ENCODE measurements around the gene ATE1.

The ATE1 gene

DNA sequence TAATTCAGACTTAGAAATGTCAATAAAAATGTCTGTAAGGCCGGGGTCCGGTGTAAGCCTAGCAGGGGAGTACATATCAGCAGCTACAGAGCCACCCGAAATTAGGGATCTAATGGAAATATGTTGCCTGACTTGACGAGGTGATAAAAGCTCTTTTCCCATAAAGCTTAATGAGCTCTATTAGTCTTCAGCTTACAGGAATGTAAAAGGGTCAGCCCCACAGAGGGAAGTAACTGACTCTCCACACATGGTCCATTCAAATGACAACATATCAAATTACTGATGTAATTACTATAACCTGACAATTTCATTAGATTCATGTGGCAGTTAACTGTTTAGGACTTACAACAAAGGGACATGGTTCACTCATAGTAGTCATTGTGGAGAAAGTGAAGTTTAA lies 62.3 kb downstream of the ATE1 start:
- DNase-seq = no peak

DNA sequence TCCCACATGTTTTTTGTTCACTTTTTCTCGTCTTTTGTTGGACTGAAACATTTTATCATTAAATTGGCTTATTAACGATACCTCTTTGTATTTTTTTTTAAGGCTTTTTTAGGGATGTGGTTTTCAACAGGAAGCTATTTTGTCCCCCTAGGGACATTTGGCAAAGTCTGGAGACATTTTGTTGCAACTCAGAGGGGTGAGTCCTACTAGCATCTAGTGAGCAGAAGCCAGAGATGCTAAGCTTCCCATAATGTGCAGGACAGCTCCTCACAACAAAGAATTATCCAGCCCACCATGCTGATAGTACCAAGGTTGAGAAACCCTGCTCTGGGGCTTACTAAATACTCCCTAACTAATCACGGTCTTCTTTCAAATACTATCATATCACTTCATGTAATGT lies 63.2 kb downstream of the ATE1 start:
- DNase-seq = no peak

DNA sequence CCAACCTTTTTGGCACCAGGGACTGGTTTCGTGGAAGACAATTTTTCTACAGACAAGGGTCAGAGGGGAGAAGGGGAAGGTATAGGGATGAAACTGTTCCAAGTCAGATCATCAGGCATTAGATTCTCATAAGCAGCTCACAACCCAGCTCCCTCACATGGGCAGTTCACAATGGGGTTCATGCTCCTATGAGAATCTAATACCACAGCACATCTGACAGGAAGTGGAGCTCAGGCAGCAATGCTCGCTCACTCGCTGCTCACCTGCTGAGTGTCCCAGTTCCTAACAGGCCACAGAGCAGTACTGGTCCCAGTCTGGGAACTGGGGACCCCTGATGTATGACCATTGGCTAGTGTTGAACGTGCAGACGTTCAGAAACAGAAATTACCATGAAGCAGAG lies 63.7 kb downstream of the ATE1 start:
- no peak for DNase-seq

DNA sequence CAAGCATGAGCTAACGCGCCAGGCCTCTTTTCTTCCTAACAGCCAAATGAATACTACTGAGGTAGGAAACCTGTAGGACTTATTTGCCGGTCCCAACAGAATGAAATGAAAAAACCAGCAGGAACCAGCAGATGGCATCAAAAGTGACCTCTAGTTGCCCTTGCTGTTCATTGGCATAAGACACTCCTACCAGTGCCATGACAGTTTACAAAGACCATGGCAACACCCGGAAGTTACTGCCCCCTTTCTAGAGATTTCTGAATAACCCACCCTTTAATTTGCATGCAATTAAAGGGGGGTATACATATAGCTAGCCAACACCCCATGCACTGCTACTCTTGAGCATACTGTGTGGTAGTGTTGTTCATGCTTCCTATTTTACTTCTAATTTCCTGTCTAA lies 65.2 kb downstream of the ATE1 start:
- DNase-seq = no peak

DNA sequence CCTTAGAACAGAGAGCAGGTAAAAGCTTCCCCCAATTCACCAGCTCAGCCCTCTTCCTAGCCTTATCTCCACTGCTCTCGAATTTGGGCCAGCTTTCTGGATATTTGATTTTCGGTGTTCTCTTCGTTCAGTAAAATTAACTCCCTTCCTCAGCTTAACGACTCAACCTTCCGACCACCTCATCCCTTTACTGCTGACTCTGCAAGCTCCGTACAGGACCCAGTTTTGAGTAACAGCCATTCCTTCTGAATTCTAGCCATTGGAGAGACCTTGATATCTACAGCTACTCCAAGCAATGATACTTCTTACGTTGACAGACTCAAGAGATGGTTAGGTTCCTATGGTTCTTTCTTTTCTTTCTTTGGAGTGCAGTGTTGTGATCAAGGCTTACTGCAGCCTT lies 65.8 kb downstream of the ATE1 start:
- DNase-seq = no peak

DNA sequence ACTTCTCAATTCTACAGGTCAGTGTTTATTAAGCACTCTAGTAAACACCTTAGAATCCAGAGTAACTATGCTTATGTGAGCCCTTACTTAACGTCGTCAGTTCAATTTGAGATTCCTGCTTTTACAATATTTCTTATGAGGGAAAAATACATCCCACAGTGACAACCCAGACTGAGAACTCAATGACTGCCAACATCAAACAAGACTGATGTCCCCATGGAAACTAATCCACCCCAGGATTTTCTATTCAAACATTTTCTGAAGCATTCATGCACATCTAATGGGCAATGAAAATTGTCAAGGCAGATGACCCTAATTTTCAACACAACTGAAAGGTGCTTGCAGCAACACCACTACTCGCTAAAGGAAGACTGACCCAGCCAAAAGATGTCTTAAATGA lies 67.0 kb downstream of the ATE1 start:
- no peak for DNase-seq

DNA sequence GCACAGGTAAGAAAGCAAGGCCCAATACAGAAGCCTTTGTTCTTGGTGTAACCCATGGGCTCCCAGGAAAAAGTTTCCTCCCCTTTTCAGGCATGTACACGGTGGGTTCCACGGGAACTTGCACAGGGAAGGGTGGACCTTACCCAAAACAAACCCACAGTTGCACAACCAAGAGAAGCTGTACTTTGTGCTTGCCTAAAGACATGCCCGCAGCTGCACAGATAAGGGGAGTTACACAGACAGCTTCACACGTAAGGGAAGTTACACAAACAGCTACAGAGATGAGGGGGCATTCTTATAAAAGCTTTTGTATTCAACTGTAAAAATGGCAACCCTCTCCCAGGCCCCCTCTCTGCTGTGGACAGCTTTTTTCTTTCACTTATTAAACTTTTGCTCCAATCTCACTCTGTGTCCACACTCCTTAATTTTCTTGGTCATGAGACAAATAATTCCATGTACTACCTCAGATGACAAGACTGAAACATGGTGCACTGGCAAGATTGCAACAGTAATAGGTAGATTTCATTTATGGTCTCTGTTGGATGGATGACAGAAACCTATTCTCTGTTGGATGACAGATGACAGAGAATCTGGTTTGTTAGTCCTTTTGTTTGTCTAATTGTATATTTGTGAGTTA lies 72.9 kb downstream of the ATE1 start:
- DNase-seq = no peak

DNA sequence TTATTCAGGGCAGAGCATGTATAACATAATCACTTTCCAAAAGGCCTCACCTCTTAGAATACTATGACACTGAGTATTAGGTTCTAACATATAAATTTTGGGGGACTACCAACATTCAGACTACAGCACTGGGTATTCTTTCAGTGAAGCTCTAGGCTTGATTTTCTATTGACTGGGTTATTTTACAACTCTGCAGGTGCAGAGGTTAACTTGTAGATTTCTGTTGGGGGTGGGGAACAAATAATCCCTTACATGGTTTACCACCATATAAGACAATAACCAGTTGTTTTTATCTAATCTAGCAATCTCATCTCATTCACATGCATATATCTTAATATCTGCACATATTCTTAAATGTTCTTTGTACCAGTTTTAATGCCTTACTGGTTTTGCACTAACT lies 73.9 kb downstream of the ATE1 start:
- DNase-seq = no peak

DNA sequence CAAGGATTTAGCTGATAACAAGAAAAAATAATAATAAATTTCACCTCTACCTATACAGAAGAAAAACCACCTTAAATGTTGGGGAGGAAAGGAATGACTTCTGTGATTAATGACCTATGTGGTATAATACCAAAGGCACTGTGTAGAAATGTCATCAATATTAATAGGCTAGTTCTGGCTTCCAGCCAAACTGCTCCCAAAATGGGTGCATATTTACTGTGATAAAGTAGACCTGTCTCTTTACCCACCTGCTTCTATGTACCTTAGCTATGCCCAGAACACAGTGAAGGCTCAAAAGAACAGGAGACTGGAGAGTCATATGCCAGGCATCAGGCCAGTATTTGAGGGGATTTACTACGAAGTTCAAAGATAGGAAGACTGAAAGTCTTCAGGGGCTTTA lies 76.0 kb downstream of the ATE1 start:
- no peak for DNase-seq

DNA sequence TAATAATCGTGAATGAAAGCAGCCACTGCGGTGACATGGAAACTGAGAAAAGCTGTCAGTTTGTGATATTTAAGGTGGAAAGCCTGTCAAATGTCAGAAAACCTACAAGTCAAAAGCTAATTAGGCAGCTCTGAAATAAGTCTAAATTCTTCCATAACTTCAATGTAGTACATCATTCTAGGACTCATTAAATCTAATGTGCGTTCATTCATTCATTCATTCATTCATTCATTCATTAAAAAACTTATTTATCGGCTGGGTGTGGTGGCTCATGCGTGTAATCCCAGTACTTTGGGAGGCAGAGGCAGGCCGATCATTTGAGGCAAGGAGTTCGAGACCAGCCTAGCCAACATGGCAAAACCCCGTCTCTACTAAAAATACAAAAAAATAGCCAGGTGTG lies 79.7 kb downstream of the ATE1 start:
- DNase-seq = no peak

DNA sequence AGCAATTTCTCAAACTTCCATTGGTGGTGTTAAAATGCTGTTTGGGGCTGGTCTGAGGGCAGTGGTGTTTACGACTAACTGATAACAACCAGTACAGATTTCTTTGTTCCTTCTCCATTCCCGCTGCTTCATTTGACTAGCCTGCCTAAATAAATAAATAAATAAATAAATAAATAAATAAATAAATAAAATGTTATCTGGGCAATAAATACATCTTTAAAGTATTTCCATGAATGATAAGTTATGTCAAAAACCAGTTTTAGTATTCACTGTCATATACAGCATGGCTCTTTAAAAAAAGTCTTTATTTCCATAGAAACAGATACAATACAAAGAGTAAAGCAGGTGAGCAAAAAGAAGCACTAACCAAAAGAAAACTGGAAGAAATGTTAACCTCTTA lies 81.3 kb downstream of the ATE1 start:
- DNase-seq = no peak

DNA sequence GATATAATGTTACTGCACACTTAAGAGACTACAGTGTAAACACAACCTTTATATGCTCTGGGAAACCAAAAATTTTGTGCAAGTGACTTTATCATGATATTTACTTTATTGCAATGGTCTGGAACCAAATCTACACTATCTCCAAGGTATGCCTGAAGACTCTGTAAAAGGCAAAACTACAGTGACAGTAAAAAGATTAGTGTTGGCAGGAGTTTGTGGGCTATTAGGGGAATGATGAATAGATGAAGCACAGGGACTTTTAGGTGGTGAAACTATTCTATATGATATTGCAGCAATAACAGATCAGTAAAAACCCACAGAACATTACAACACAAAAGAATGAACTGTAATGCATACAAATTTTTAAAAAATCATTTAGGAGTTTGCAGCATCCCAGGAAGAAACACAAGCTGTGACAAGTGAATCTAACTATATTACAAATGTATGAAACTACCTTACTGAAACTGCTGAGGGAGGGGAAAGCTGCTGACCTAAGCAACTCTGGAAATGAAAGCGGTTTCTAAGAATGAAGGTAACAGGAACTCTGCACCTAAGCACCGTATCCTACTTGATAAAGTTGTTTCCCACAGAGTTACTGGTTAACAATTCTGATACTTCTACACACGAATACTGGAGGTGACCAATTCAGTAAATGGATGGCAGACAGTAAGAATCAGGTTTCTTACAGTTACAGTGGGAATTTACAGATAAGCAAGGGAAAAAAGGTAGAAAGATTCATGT lies 82.6 kb downstream of the ATE1 start:
- DNase-seq = no peak

DNA sequence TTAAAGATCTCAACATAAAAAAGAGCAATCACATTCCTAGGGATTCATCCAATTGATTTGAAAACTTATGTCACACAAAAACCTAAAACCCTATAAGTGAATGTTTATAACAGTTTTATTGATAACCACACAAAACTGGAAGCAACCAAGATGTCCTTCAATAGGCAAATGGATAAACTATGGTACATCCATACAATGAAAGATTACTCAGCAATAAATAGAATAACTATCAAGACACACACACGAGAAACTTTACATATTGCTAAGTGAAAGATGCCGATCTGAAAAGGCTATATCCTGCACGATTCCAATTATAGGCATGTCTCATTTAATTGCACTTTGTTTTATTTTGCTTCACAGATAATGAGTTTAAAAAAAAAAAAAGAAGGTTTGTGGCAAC lies 83.3 kb downstream of the ATE1 start:
- no peak for DNase-seq

DNA sequence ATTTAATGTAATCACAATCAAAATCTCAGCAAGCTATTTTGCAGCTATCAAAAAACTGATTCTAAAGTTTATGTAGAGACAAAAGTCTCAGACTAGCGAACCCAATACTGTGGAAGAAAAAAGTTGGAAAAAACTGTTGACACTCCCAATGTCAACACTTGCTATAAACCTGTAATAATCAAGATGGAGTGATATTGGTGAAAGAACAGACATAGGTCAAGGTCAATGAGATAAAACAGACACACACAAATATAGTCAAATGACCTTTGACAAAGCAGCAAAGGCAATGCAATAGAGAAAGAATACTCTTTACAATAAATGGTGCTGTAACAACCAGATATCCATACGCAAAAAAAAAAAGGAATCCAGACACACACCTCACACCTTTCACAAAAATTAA lies 84.5 kb downstream of the ATE1 start:
- no peak for DNase-seq

DNA sequence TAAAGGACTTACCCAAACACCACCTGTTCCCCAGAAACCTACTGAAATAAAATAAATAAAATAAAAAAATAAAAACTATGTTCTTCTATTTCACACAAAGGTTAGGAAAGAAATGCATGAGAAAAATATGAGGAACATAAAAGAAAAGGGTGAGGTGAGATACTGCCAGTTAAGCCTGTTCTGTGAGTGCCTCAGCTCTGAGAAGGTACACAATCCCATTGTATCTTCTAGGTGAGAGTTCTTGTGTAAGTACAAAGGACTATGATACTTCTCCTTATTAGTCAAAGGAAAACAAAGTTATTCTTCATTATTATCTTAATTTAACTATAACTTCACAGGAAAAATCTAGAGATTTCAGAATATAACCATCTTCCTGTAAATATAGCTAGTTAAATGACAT lies 86.0 kb downstream of the ATE1 start:
- DNase-seq = no peak

DNA sequence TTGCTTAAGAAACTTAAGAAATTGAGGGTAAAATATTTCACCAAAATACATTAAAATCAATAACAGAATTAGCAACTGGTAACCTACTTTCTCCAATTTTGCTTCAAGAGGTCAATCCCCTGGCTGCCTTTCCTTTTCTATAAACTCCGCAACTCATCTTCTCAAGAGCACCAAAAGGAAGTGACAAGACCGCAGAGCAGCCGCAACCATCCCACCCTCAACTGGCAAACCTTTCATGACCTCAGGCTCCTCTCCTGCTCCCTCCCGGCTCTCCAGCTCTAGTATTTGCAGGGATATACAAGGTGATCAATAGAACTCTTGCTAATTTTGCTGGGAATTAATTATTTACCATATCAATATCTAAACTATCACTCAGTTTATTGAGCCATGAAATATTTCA lies 88.9 kb downstream of the ATE1 start:
- no peak for DNase-seq

DNA sequence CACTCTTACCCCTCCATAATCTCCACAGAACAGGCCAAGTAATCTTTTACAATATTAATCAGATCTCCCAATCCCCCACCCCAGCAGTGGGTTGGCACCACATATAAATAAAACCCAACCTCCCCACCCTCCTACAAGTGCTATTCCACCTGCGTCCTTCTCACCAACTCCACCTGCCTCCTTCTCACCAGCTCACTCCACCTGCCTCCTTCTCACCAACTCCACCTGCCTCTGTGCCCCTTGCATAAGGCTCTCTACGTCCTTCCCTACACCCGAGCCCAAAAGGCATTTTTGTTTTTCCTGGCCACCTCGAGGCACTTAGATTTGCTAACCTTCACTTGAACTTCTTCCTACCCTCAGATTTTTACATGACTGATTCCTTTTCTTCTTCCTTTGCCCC lies 89.7 kb downstream of the ATE1 start:
- DNase-seq = no peak

DNA sequence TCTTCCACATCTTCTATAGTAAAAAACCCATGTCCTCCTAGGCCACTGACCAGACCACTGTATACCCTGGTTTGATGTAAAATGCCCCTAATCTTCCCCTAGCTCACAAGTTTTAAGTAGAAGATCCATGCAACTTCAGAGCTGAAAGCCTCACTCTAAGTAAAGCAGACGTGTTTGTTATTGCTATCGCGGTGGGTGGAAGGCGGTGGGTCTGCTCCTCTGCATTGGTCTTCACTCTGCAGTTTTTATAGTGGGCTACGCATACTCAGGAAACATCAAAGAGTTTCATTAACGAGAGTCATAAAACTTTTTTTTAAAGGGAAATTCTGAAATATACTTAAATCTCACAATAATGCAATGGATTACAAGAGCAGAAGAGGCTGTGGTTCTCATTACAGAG lies 91.7 kb downstream of the ATE1 start:
- DNase-seq = no peak

DNA sequence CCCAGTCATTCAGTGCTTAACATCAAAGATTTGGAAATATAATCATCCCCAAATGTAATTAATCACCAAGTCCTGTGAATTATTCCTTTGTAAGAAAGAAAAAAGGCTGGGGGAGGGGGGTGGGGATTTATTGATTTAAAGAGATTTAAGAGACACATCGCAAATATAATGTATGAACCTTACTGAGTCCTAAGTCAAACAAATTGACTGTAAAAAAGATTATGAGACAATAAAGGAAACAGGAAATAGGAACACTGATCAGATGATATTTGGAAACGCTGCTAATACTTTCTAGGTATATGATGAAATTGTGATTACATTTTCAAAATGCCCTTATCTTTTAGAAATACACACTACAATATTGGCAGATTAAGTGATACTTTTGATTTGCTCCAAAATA lies 92.5 kb downstream of the ATE1 start:
- DNase-seq = no peak

DNA sequence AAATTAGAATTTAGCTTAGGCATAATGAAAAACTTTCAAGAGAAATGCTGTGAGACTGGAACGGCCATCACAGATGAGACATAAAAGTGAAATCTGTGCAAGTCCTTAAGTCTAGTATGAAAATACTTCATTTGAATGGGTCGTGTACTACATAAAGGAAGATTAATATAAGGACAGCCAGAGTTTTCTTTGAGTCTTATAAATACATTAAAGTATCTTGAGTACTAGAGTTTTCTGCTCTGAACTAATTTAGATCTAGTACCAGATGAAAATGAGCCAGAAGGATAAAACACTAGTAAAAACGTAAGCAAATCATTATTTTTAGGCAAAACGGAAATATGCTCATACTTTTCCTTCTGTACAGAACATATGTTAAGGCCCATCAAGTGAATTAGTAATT lies 93.1 kb downstream of the ATE1 start:
- no peak for DNase-seq

DNA sequence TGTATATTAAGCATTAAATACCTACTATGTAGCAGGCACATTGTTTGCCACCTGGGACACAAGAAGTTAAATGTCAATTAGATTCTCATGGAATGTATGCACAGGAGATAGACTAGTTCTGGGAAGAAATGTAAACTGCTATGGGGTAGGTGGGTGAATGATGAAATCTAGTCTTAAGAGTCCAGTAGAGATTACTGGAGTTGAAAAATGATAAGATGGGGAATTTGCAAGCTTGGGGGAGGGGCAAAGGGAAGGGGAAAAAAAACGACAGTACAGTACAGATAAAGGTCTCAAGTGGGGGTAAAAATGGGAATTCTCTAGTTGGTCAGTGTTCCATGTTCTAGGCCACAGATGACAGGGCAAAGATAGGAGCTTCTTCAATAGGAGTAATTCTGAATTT lies 94.4 kb downstream of the ATE1 start:
- DNase-seq = no peak

DNA sequence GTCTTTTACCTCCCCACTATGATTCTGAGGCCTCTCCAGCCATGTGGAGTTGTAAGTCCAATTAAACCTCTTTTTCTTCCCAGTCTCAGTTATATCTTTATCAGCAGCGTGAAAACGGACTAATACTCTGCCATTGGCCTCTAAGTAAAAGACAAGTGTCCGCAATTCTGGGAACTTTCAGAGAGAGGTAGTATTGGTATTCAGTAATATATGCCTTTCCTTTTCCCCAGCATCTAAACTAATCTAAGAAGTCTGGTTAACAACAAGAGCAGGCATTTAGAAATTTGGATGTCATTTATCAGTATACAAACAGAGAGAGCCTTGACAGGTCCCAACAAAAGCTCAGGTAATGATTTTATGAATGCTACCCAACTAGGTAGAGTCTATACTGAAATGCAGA lies 95.2 kb downstream of the ATE1 start:
- DNase-seq = no peak

DNA sequence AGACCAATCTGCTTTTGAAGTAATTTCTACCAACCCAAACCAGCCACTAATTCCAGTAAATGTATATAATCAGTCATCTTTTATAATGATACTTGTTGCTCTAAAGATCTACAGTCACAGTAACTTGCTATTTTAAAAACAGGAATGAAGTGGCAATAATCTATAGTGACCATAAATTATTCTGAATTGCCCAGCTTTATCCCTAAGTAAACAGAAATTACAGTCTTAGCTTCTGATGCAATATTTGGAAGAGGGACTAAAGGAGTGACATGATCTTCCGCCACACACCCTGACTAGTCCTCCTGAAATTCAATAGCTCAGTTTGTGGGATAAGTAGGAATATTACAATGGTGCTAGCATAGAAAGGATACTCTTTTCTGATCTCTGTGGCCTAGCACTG lies 96.1 kb downstream of the ATE1 start:
- DNase-seq = no peak

DNA sequence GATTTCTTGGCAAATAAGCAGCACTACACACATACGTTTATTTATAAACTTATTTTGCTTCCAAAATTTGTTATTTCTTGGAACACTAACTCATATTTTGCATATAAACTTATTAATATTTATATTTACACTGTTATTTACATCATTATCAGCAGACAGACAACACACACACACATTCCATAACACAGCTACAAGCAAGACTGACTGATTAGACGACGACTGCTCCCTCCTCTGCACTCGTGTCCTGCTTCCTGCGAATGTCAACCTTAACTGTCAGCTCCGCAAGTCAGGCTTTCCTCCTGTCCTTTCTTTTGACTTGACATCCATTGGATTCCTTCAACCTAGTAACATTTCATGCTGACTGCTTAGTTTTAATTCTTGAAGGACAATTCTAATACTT lies 96.6 kb downstream of the ATE1 start:
- DNase-seq = no peak

DNA sequence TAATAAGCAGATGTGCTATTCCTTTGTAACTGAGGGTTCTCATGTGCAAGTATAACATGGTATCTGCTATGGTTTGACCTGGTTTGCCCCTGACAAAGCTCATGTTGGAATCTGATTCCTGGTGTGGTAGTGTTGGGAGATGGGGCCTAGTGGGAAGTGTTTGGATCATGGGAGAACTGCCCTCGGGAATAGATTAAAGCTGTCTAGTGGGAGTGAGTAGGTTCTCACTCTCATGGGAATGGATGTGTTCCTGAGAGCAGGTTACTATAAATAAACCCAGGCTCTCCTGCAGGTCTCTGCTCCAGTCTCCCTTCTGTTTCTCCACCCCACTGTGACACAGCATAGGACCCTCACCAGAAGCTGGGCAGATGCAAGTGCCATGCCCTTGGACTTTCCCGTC lies 97.7 kb downstream of the ATE1 start:
- no peak for DNase-seq

Data from NCI-H2107 (cell line).